Activated T-cell treated with anti-CD3 and anti-CD28 coated beads for 4 hours (primary cell): ENCODE results near the gene CDC16.
"Not testable (repeated sequence)": the region's sequence is repeated elsewhere in the genome, so short reads cannot be mapped to it uniquely, and the experiment has no call there.

Source experiments
- DNase-seq: peaks from one replicate; pipeline ENCODE4 v3.0.0-alpha.2; 2020

The CDC16 gene, protein sequence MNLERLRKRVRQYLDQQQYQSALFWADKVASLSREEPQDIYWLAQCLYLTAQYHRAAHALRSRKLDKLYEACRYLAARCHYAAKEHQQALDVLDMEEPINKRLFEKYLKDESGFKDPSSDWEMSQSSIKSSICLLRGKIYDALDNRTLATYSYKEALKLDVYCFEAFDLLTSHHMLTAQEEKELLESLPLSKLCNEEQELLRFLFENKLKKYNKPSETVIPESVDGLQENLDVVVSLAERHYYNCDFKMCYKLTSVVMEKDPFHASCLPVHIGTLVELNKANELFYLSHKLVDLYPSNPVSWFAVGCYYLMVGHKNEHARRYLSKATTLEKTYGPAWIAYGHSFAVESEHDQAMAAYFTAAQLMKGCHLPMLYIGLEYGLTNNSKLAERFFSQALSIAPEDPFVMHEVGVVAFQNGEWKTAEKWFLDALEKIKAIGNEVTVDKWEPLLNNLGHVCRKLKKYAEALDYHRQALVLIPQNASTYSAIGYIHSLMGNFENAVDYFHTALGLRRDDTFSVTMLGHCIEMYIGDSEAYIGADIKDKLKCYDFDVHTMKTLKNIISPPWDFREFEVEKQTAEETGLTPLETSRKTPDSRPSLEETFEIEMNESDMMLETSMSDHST

DNA sequence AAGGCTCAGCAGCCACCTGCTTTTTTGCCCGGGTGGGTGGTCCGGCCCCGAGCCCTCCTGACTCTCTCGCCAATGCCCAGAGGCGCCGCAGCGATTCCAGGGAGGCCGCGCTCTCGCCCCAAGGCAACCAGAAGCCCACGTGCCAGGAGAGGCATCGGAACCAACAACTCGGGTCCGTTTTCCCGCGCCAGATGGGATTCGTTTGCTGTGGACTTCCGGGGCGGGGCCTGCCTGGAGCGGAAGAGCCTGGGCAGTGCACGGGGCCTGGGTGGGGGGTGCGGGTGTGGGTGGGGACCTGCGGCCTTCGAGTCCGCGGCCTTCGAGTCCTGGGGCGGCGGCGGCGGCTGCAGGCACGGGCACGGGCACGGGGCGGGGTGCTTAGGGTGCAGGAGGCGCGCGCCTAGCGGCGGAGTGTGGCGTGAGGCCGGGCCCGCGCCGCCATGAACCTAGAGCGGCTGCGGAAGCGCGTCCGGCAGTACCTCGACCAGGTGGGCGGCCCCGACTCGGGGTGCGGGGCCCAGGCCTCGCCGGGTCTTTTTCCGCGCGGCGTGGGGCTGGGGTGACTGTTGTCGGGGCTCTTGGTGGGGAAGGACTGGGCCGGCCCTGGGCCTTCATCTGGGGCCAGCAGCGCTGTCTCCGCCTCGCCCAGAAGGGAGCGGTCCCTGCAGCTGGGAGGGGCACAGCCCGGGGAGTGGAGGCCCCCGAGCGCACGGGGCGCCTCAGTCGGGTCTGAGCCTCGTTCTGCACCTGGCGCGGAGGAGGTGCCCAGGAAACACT is at the start of gene CDC16:
Gene CDC16, plus strand, starts transcription at position 253 of the 777 bp plus-strand sequence. Its CDS starts 188 bp downstream, at position 441.
- peak; percentile 82 for DNase-seq

DNA sequence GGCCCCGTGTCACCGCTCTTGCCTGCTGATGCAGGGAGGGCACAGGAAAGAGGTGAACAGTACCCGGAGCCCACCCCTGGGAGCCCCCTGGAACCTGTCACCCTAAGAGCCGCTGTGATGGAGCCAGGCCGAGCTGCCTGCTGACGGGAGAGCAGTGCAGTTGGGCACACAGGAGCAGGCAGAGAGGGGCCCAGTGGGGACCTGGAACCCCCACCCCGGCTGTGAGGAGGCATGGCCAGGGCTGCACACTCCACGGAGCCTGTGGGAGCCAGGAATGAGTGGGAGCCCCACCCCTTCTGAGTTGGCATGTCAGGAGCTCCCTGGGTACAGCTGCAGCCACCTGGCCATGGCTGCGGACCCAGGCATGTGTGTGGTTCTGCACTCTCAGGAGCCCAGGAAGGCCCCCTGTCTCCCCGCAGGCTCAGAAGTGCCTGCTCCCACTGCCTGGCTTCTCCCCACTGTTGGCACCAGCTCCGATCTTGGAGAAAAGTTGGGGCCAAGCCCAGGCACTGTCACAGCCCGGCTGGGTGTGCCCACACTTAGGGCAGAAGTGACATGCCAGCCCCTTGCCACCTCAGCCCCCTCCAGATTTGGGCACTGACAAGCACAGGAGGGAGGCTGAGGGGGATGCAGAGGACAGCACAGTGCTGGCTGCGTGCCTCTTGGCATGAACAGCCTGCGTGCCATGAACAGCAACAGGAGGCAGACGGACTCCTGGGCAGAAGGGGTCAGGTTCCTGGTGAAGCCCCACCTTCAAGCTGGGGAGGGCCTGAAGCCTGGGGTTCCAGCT is 49.3 kb upstream of the CDC16 start:
- no peak for DNase-seq

DNA sequence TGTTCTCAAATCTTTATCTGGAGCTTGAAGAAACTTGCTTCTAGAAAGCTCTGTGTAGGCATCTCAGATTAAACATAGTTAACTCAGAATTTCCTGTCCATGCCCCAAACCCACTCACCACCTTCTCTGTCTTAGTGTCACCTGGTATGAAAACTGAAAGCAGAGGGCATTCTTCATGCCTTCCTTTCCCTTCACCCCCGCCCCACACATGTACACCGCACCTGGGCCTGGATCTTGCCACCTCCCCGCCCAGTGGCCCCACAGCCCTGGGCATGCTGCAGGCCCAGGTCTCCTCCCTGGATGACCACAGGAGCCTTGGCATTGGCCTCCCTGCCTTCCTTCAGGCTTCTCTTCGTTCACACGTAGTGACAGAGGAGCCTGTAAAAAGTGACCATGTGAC is 39.8 kb upstream of the CDC16 start:
- DNase-seq, result no peak

DNA sequence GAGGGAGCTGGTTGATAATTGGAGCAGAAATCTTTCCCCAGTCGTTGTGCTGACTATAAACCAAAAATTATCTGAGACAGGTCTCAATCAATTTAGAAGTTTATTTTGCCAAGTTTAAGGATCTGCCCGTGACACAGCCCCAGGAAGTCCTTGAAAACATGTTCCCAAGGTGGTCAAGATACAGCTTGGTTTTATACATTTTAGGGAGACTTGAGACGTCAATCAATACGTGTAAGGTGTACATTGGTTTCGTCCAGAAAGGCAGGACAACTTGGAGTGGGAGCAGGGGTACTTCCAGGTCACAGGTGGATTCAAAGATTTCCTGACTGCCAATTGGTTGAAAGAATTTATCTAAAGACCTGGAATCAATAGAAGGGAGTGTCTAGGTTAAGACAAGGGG is 38.1 kb upstream of the CDC16 start:
- no peak for DNase-seq

DNA sequence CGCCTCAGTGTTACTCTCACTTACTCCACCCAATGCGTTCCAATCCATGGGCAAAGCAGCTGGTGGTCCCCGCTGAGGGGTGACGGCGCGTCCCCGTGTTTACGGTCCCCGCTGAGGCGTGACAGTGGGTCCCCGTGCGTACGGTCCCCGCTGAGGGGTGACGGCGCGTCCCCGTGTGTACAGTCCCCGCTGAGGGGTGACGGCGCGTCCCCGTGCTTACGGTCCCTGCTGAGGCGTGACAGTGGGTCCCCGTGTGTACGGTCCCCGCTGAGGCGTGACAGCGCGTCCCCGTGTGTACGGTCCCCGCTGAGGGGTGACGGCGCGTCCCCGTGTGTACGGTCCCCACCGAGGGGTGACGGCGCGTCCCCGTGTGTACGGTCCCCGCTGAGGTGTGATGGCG is 36.1 kb upstream of the CDC16 start:
- no peak for DNase-seq

DNA sequence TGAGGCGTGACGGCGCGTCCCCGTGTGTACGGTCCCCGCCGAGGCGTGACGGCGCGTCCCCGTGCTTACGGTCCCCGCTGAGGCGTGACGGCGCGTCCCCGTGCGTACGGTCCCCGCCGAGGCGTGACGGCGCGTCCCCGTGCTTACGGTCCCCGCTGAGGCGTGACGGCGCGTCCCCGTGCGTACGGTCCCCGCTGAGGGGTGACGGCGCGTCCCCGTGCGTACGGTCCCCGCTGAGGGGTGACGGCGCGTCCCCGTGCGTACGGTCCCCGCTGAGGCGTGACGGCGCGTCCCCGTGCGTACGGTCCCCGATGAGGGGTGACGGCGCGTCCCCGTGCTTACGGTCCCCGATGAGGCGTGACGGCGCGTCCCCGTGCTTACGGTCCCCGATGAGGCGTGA is 35.2 kb upstream of the CDC16 start:
- DNase-seq, result not testable (repeated sequence)

DNA sequence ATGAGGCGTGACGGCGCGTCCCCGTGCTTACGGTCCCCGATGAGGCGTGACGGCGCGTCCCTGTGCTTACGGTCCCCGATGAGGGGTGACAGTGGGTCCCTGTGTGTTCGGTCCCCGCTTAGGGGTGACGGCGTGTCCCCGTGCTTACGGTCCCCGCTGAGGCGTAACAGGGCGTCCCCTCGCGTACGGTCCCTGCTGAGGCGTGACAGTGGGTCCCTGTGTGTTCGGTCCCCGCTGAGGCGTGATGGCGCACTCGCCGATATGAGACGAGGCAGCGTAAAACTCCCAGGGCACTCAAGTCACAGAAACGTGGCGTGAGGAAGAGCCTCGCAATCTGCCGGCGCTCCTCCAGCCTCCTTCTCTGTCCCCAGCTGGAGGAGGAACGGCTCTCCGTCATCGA is 34.7 kb upstream of the CDC16 start:
- DNase-seq, result no peak

DNA sequence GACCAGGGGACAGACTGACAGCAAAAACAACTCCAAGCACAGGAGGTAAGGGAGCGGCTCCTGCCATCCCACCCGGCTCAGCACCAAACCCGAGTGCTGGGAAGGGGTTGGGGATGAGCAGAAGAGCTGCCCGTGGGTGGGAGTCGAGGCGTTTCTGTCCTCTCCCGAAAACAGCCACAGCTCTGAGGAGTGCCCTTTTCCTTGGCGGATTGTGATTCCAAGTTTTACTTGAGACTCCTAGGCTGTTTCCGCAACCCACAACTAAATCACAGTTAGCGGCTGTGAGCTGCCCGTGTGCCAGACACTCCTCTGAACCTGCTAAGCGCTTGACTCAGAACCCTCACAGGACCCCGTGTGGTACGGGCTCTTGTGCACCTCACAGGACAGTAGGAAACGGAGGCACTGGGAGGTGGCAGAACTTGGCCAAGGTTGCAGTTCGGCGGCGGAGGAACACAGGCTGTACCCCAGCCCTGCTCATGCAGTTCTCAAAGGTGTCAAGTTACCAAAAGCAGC is 34.2 kb upstream of the CDC16 start:
- DNase-seq, result no peak

DNA sequence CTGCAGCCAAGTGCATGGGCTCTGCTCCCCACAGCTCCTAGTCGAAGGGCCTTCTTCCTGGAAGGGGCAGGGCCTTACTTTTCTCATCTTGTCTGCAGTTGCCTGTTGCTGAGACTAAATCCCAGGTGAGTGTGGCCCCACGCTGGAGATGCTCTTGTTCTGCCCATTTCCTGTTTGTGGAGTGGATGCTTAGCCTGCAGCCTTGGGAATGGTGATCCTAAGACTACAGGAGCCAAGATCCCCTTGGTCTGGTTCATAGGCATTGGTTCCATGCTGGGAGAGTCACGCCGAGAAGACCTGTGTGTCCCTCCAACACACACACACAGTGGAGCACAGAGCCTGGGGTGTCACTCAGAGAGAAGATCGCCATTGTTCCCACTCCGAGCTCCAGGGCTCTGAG is 32.1 kb upstream of the CDC16 start:
- DNase-seq, result no peak

DNA sequence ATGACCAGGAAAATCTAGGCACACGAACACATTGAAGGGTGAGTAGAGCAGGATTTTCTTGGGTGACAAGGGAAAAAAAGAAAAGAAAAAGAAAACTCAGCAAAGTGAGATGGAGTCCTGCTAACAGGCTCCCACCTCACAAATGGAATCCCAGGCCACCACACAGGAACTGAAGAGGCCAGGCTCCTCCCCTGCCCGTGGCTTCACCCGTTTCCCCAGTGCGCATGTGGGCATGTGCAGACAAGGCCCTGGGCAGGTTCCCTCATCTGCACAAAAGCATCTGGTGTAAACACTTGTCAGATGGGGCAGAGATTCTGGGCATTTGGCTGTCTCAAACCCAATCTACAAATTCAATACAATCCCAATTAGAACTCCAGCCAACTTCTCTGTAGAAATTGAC is 31.2 kb upstream of the CDC16 start:
- no peak for DNase-seq

DNA sequence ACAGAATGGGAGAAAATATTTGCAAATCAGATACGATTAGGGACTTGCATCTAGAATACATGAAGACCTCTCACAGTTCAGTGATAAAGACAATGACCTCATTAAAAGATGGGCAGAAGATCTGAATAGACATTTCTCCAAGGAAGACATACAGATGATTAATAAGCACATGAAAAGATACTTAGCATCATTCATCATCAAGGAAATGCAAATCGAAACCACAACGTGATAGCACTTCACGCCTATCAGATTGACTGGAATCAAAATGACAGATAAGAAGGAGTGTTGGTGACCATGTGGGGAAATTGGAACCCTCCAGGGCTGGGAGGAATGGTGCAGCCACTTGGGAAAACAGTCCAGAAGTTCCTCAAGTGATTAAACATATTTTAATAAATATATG is 29.8 kb upstream of the CDC16 start:
- no peak for DNase-seq

DNA sequence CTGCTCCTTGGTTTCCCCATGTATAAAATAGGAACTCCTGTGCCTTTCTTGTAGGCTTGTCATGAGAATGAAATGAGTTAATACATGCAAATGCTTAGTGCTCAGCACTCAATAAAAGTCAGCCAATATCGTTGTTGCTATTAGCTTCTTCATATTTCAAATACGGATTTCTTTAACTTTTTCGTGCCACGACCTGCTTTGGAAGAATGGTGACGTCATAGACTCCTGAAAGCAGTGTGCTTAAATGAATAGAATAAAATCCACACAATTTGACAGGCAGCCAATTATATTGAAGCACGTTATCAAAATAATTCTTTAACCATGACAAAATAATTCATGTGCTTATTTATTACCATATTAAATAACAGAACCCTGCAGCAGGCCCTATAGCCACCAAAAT is 26.6 kb upstream of the CDC16 start:
- no peak for DNase-seq

DNA sequence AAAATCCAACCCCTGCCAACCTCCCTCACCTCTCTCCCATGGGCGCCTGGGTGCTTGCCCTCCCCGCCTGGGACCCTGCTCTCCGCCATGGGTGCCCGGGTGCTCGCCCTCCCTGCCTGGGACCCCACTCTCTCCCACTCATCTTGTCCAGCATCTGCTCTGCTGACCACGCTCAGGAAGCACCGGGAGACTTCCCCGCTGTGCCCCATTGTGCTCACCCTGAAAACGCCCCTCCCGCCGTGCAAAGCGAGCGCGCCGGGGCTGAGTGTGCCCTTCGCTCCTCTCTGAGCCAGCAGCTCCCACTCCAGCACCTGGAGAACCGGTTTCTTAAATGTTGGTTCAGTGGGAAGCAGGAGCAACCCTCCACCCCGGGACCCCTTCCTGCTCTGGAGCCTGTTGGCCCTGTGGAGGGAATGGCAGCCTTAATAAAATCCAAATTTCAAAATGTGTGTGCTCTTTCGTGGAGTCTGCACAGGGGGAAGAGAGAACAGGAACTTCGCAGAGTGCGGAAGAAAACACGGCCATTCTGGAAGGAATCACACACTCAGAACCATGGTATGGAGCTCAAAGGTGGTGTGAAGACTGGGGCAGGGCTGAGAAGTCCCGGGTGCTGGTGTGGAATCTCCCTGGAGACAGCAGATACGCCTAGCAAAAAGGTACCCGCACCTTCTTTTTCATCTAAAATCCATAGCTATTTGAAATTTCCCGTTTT is 23.1 kb upstream of the CDC16 start:
- DNase-seq, result no peak

DNA sequence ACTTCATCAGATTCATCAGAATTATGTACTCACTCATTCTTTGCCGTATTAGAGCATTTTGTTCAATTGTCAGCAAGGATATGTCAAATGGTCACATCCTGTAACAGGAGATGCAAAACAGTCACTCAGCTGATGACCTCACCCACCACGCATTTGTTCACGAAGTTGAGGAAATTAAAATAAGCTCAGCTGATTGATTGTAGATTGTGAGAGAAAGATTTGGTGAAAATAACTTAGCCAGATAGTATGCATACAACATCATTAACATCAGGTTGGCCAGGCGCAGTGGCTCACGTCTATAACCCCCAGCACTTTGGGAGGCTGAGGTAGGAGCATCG is 22.6 kb upstream of the CDC16 start:
- DNase-seq, result no peak

DNA sequence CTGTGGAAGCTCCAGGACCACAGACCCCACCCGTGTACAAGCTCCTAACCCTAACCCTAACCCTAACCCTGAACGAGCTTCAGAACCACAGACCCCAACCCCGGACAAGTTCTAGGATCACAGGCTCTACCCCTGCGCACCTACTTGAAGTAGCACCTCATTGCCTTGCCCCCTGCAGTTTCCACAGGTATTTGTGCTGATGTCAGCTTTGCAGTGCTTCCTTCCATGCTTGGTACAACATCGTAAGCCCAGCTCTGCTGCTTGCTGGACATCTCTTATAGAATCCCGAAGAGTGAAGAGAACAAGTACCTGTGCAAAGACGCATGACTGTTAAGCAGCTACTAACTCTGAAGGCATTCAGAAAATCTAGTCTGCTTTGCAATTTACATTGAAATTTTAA is 20.7 kb upstream of the CDC16 start:
- DNase-seq, result no peak

DNA sequence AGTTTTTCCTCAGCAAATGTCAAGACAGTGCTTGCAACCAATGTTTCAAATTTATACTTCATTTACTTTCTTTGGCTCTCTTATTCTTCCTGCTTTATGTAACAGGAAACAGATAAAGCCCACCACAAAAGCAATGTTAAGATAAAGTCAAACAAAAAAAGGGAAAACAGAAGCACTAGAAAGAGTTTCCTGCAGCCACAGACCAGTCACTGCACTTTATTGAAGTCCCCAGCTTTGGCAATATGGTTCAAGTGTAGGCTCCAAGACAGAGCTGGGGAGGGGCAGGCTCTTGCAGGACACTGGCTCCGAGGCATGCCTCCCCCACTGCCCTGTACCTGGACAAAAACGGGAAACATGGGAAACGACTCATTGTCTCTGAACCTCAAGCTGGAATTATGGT is 15.3 kb upstream of the CDC16 start:
- DNase-seq, result no peak

DNA sequence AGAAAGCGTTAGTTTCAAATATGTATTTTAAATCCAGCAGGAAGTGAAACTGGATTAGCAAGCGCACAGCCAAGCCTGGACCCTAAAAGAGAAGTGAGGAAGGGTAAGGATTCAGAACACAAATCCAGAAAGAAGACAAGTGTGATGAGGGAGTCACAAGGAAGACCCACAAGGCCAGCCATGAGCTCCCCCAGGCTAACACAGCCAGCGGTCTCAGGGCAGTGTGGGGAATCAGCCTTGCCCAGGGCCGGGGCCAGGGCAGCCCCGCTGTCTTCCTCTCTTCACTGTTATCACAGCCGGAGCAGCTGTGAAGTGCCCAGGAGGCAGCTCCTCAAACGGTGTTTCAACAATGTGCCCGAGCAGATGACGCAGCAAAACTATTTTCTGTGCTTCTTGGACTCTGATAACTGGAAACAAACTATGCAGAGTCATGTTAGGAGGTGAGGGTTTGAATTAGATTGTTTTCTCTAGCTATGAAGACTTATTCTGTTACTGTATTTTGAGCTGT is 12.2 kb upstream of the CDC16 start:
- DNase-seq, result no peak

DNA sequence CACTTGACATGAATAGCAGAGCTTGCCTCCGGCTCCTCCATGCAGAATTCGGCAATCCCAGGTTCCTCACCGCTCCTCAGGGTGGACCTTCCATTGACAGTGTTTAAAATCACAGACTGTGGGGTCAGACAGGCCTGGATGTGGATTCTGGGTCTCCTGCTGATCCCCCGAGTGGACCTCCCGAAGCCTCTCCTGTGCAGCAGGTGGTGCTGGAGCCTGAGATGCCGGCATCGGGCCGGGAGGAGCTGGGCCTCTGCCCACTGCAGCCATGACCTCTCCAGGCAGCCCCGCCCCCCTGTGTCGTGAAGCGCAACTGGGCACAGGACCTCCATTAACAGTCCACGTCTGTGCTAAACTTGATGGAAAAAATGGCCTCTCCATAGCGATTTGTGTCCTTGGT is 10.5 kb upstream of the CDC16 start:
- no peak for DNase-seq

DNA sequence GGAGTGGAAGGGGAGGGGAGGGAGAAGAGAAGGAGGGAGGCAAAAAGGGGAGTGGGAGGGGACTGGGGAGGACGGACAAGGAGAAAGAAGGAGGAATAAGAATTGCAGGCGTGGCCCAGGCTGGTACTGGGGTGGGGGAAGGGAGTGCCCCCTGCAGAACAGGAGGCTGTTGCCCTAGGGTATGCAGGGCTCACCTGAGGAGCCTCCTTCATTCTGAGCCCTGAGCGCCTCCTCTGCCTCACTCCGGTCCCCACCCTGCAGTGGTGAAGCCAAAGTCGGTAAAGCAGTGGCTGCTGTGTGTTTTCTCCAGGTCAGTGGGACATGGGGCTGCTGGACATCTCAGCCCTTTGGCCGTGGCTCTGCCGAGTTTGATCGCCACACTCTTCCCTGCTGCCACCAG is 9.1 kb upstream of the CDC16 start:
- no peak for DNase-seq

DNA sequence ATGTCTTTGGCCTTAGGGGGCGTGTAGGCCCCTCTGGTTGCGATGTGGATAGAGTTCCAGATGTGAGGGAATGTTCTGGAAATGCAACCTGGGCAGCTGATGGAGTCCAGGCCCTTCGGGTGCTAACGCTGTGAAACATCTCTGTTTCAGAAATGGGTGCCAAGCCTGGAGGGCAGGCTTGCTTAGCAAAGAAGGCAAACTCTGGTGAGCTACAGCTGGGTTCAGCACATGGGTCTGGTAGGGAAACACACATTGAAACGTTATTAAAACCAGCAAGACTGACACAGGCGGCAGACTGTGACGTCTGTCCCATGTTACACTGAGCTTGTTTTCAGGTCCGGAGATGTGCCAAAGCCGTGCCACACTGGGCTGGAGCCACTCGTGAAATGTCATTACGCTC is 8.6 kb upstream of the CDC16 start:
- DNase-seq, result no peak

DNA sequence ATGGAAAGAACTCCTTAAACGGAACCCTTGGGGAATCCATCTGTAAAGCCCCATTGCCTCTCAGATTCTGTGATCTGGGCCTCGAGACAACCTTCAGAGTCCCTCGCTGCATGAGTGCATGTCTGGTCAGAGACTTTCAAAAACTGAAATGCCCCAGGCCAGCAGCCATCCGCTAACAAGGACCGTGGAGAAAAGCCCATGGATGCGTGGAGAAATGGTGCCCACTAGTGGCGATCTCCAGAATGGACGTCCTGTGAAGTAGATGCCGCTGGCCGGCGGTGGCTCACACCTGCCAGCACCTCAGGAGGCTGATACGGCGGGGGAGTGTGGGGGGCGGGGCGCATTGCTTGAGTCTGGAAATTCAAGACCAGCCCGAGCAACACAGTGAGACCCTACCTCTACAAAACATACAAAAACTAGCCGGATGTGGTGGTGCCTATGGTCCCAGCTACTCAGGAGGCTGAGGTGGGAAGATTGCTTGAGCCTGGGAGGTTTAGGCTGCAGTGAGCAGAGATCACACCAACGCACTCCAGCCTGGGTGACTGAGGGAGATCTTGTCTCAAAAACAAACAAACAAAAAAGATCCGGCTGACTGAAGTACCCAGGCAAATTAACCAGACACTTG is 7.9 kb upstream of the CDC16 start:
- peak; percentile 82 for DNase-seq

DNA sequence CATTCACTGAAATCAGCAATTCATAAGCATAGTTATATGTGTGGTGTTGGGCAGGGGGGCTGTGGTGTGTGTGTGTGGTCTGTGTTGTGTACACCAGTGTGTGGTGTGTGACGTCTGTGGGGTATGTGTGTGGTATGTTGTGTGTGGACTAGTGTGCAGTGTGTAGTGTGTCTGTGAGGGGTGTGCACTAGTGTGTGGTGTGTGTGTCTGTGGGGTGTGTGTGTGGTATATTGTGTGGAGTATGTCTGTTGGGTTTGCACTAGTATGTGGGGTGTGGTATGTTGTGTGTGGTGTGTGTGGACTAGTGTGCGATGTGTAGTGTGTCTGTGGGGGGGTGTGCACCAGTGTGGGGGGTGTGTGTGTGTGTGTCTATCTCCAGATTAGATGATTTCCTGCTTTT is 7.2 kb upstream of the CDC16 start:
- no peak for DNase-seq
